Epithelial cell of proximal tubule (primary cell): ENCODE measurements around the gene NEXN. TPM values are rescaled to one million over a fixed set of nuclear protein-coding genes. Genes with fewer than 3 reads are reported as not detected.

Experiments
- DNase-seq: peaks from one replicate; pipeline ENCODE4 v3.0.0-alpha.2; 2011; ENCODE audit warnings: low read depth
- H3K4me3 ChIP-seq: 2 replicates; pipeline ENCODE4 v1.5.1; 2011; ENCODE audit warnings: low read depth, mild to moderate bottlenecking, low read length
- total RNA-seq: library from RNA; depleted of rRNA; stranded (reverse); fragments of >200 nt; gene quantifications from 2 replicates; pipeline ENCODE4 v1.2.3, GENCODE V29; 2015
- TF ChIP-seq, protein P1 (sequence below): conservative IDR thresholded peaks from 2 replicates; pipeline ENCODE4 v1.5.1; 2012; ENCODE audit warnings: low read depth, mild to moderate bottlenecking, low read length

The NEXN gene
- total RNA-seq, 1 donor from 2014 or later, result 17.2 TPM

DNA sequence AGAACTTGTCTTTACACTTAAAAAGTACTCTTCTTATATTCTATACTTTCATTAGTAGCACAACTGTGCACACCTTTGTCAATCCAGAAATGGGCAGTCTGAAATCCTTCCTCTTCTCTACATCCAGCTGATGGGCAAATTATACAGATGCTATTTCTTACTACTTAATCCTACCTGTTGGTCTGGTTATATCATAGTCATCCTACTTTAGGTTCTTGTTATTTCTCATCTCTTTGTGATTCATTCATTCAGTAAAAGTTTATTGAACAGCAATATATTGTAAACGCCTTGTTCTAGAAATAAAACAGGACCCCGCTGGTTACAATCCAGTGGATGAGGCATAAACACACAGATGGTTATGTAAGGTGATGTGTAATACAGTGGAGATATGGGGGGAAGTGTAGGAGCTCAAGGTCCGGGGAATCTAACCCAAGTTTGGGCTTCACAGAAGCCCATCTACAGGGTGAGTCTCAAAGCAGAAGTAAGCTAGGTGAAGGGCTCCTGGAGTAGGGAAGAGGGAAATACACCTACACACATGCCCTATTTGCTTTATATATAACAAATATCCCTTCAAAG, 102.3 kb downstream of the NEXN start:
- TF ChIP-seq, protein P1, sequence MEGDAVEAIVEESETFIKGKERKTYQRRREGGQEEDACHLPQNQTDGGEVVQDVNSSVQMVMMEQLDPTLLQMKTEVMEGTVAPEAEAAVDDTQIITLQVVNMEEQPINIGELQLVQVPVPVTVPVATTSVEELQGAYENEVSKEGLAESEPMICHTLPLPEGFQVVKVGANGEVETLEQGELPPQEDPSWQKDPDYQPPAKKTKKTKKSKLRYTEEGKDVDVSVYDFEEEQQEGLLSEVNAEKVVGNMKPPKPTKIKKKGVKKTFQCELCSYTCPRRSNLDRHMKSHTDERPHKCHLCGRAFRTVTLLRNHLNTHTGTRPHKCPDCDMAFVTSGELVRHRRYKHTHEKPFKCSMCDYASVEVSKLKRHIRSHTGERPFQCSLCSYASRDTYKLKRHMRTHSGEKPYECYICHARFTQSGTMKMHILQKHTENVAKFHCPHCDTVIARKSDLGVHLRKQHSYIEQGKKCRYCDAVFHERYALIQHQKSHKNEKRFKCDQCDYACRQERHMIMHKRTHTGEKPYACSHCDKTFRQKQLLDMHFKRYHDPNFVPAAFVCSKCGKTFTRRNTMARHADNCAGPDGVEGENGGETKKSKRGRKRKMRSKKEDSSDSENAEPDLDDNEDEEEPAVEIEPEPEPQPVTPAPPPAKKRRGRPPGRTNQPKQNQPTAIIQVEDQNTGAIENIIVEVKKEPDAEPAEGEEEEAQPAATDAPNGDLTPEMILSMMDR, result no peak
- no peak overlapping the region for H3K4me3 ChIP-seq
- no peak for DNase-seq

DNA sequence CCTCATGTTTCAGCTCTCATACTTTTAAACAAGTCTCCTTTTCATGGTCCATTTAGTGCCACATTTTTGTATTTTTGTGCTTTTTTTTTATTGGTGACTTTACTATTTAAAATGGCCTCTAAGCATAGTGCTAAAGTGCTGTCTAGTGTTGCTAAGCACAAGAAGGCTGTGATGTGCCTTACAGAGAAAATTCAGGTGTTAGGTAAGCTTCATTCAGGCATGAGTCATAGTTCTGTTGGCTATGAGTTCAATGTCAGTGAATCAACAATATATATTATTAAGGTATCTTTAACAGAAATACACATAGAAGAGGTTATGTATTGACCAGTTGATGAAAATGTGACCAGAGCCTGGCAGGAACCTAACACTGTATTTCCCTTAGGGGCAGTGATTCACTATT, 103.2 kb downstream of the NEXN start:
- no peak for DNase-seq
- TF ChIP-seq, protein P1, result no peak
- no peak overlapping the region for H3K4me3 ChIP-seq

Other genes starting within 250 kb of the NEXN start
- gene ZZZ3, start 206.0 kb upstream of the NEXN start, total RNA-seq, result 32.1 and 43.3 TPM in 2 replicates
- gene USP33, start 128.8 kb upstream of the NEXN start, total RNA-seq, result 41.1 and 44.1 TPM in 2 replicates
- gene MIGA1, start 109.0 kb upstream of the NEXN start, total RNA-seq, result 7.9 and 8.9 TPM in 2 replicates
- 81.2 and 133 TPM in 2 replicates for gene FUBP1, start 90.4 kb downstream of the NEXN start, total RNA-seq
- gene DNAJB4, start 116.3 kb downstream of the NEXN start, total RNA-seq, result 3.6 and 10.9 TPM in 2 replicates
- 1.4 and 1.5 TPM in 2 replicates for gene GIPC2, start 157.3 kb downstream of the NEXN start, total RNA-seq